UCSD-AML1 (cell line): Measurements from ENCODE around the gene UBE2D2.
A peak's percentile ranks its signal among the peaks of the same experiment; 100 is the strongest.

Source experiments
- DNase-seq: peaks from one replicate; lab custom pipeline; 2025; ENCODE audit not compliant: unreplicated experiment; lab: John Stamatoyannopoulos, UW

Gene UBE2D2

DNA sequence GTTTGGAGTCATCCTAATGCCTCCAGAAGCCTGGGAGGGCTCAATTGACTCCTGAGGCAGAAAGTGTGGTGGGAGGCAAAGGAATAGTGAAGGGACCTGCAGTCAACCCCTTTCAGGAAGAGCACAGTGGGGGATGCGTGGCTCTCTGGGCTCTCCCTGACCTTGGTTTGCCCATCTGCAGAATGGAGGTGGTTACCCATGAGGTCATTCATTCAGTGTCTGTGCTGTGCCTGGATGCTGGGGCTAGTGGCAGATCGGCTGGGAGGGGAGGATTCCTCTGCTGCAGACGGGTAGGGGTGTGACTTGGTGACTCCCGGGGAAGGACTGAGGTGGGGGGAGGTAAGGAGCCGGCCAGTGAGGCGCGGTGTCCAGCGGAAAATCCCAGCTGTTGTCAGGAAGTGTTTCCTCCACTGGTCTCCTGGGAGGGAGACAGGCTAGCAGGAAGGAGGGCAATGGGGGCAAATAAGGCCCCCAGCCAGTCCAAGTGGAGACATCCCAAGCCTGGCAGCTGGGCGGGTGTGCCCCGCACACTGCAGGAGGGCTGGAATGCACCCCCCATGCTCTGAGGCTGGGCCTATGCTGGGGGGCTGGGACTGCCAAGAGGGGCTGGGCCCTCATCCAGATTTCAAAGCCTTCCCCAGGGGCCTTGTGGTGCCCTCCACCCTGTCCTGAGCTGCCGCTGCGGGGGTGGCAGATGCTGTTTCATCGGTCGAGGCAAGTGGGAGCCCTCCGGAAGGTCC is 98.0 kb downstream of the UBE2D2 start:
- no peak for DNase-seq

DNA sequence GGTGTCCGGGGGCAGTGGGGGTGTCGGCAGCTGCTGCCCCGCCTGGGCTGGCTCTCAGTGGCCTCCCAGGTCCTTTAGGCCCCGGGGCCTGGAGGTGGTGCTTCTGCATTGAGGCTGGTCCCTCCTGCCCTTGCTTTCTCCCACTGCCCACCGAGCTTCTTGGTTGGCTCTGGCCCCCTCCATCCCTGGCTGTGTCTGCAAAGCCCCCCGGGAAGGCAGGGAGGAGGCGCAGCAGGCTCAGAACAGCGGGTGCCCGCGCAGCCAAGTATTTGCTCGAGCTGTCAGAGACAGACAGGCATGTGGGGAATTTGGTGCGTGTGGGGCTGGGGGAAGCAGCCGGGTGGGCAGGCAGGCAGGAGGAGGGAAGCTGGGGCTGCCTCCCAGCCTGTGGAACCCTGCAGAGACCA is 98.6 kb downstream of the UBE2D2 start:
- no peak for DNase-seq

DNA sequence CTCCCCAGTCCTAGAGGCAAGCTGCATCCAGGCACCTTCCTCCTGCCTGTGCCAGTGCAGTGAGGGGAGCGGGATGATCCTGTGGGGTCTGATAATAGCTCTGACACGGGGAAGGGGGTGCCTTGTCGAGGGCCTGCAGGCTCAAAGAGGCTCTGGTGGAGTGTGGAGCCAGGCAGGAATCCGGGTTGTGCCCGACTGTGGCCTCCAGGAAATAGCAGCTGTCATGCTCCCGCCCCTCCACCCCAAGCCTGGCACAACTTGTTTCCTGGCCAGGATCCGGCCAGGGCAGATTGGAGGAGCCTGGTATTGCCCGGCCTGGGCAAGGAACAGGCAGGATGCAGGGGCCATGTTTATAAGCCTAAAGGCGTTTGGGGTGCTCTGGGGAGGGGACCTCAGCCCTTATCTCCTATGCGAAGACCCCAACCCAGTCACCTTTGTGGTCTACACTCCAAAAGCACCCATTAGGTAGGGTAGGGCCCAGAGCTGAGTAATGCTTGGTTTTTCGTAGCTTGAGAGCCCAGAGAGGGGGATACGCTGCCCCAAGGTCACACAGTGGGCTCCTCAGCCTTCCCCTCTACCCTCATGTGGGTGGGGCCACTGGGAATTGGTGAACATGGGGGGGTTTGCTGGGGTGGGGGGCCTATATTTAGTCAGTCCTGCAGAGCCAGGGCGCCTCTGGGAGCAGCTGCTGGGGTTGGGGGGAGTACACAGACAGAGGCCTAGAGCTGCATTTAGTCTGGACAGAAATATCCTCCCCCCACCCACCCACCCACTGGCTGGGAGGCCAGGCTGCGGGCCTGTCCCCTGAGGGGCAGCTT is 99.2 kb downstream of the UBE2D2 start:
- peak; percentile 65 for DNase-seq

DNA sequence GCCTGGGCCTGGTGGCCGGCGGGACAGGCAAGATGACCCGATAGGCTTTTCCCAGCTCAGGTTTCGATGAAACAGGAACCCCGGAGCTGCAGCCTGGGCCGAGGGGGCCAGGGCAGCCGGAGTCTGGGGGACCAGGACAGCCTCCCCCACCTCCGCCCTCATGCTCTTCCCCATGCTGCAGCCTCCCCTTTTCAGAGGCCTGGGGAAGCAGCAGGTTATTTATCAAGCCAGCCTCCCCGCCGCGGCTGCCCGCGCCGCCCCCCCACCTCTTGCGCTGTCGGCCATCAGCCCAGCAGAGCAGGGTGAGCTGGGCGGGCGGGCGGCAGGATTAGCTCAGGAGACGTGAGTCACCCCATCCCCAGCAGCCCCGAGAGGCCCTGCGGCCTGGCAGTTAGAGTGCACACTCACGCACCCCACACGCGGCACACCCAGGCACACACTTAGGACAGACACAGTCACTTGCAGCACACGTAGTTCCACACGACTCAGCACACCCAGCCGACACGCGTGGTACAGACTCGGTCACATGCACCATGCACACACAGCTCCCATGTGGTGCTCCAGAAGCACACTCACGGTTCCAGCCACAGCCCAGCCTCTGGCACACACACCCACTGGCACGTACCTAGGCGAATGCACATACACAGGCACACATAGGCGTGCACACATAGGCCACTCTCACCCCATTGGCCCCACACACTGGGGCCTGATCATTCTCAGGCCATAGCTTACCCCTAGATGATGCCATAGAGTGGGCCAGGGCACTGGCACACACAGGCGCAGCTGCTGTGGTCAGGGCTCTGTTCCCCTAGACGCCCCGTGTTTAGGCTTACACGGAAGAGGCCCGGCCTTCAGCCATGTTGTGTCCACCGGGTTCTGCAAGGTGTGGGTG is 100.0 kb downstream of the UBE2D2 start:
- peak; percentile 30 for DNase-seq

DNA sequence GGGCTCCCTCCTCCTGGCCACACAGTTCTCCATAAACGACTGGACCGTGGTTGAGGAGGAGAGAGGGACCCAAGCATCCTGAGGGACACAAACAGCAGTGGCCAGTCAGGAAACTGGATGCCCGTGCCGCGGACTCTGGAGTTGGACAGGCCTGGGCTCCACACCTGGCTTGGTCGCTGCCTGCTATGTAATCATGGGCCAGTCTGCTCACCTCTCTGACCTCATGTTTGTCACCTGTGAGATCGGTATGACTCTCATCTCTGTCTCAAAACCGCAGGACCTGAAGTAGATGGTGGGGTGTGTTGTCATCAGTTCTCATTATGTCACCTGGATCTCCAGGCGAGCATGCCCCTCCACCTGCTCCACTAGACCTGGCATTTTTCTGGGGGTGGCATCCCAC is 101.5 kb downstream of the UBE2D2 start:
- no peak for DNase-seq

DNA sequence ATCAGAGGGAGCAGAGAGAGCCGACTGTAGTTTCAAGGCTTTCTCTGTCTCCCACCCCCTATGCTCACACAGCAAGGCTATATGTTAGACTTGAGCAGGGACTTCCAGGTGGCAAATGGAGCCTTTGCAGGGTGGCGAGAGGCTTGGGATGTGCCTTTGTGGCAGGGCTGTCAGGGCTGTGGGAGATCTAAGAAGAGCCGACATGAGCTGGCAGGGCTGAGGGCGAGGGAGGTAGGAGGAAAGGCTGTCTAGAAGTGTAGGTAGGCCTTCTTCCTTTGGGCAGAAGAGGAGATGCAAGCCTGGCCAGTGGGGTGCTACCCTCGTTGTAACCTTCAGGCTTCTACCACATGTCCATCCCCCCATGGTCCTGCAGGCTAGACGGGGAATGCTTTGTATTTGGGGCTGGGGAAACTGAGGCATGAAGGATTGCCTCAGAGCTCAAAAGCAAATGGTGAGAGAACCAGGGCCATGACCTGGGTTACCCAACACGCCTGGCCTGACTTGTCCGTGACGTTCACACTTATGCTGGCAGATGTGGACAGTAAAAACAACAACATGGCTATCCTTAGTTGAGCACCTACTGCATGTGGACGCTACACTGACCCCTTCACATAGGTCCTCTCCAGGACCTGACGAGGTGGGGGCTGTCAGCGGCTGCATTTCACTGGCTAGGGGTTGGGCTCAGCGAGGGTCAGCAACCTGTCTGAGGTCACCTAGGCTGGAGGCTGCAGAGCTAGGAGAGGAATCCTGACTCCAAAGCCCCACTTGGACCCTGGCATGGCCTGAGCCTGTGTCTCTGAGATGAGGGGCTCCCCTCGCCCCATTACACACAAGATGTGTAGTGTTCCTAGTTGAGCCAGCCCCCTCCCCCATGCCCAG is 102.3 kb downstream of the UBE2D2 start:
- DNase-seq: no peak

DNA sequence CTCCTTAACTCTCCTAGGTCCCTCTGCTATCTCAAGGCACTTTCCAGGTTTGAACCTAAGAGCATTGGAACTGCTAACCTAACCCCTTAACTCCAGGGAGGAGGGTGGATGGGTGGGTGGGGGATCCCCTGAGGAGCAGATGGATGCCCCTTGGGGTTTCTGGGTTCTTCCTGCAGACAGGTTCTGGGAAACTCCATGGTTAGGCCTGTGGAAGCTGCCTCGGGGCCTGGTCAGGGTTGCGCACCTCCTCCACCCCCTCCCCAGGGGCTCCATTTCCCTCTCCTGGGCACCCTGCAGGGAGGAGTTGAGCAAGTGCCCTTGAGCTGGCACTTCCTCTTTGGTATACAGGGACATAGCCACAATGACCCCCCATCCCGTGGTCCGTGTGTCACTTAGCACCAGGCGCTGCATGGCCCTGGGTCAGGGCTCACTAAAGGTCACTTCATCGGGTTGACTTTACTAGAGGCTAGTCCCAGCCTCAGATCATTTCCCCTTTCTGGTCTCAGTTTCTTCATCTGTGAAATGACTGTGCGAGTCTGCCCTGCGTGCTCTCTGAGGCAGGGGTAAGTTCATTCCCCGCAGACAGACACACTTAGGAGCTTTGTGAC is 103.1 kb downstream of the UBE2D2 start:
- DNase-seq: peak; percentile 65

DNA sequence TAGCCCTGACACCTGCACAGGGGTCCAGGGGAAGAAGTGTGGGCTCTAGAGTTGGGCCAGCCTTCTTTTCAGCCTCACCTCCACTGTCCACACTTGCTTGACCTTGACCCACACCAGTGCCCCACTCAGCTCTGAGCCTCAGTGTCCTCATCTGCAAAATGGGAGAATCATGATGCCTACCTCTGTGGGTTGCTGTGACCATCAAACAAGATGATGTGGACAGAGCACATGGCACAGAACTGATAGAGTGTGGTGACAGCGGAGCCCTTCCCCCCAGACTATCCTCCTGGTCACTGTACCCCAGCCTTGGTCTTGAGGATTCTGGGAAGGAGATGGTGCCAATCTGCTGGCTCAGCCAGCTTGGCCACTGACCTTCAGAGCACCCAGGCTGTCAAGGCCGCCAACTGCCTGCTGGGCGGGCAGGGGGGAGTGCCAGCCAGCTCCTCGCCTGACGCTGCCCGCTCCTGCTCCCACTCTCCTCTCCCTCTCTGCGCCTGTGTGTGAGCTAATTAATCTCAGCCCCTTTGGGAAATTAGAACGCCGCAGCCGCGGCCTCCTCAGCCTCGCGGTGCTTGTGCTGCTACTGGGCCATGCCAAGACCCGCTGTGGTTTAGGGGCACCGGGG is 103.7 kb downstream of the UBE2D2 start:
- DNase-seq: no peak

DNA sequence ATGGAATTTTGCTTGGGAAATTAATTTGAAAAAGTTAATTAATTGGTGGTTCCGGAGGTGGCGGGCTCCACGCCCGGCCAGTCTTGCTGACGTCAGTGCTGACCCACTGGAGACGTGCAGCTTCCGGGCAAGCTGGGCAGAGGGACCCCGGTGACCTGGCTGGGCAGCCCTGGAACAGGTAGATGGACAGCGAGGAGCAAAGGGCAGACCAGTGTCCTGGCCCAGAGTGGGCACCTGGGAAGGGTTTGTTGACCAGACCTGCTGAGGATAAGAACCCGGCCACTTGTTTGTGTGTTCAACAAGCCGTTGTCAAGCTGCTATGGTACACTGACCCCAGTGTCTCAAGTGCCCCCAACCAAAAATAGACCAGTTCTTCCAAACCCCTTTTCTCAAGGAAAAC is 104.5 kb downstream of the UBE2D2 start:
- DNase-seq: no peak

DNA sequence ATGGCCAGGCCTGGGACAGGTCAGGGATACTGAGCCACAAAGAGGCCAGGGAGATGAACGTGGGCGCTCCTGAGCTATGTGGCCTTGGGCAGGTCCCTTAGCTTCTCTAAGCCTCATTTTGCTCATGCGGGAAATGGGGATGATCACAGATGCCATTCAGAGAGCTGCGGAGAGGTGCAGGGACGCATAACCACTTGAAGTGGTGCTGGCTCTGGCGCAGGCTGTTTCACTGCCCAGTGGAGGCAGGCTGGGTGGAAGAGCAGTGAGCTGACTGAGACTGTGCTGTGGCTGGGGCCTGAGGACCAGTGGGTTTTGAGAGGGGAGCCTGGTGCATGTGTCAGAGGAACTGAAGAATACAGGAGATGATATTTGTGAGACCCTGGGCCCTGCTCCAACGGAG is 105.4 kb downstream of the UBE2D2 start:
- DNase-seq: no peak

DNA sequence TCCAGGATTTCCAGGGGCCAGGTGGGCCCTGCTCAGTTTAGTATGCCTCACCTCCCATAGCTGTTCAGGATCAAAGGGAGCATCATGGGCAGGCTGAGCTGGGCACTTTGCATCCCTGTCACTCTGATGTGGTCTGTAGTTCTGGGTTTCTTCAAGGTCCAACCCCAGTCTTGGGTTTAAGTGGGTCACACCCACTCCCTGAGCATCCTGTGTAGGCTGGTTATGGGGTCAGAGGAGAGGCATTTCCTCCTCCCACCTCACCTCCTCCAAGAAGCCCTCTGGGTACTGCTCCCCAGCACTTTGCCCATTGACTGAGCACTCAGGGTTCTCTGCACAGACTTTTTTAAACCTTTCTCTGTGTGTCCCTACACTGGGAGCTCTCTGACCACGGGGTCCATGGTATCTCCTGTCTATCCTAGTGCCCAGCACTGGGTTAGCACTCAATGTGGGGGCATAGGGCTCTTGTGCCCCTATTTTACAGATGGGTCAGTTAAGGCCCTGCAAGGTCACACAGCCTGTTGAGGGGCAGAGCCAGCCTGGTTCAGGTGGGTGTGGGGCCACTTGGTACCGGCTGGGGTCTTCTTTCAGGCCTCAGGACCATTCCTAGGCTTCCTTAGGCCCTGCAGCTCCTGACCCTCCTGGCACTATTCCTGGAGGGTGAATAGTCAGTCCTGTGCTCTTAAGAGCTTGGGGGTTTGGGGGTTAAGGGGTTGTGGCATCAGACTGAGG is 106.0 kb downstream of the UBE2D2 start:
- DNase-seq: no peak

DNA sequence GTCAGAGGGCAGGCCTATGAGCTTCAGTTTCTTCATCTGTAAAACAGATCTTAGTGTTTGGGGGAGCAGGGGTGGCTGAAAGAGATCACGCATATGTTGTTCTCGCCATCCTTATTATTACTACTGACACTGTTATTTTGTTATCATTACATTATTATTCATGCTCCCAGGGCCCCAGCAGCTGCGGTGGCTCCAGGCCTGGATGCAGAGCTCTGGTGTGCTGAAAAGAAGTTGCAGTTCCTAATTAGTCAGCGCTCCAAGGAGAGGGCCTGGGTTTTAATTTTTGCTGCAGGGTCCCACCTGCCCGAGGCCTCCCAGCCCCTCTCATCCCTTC is 106.6 kb downstream of the UBE2D2 start:
- no peak for DNase-seq

DNA sequence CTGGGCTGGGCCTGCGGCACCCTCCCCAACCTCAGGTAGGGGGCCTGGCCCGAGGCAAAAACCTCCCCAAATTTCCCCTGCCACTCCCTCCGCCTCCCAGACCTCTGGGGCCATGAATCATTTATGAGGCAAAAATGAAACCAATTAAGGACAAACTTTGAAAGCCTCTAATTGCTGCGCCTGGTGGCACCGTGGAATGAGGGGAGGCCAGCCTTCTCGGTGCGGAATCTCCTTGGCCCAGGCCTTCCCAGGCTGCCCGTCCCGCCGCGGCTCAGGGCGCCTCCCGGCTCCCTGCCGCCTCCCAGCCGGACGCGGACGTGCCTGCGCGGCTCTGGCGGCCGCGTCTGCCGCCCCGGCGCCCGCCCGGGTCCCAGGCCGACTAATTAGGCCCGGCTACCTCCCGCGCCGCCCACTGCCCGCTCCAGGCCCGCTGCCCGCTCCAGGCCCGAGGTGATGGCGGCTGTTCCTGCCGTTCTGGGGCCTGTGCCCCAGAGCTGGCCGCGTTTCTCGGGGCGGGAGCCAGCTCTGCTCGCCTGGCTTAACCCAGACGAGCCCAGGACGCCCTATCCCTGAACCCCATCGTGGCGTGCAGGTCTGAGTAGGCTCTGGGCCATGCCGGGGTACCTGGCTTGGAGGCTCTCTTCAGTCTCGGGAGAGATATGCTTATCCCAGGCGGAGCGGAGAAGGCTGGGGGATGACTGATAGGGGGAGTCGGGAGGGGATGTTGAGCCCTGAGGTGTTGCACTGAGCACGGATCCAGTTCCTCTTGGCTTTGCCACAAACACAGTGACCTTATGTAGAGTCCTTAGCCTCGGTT is 107.1 kb downstream of the UBE2D2 start:
- peak; percentile 50 for DNase-seq

DNA sequence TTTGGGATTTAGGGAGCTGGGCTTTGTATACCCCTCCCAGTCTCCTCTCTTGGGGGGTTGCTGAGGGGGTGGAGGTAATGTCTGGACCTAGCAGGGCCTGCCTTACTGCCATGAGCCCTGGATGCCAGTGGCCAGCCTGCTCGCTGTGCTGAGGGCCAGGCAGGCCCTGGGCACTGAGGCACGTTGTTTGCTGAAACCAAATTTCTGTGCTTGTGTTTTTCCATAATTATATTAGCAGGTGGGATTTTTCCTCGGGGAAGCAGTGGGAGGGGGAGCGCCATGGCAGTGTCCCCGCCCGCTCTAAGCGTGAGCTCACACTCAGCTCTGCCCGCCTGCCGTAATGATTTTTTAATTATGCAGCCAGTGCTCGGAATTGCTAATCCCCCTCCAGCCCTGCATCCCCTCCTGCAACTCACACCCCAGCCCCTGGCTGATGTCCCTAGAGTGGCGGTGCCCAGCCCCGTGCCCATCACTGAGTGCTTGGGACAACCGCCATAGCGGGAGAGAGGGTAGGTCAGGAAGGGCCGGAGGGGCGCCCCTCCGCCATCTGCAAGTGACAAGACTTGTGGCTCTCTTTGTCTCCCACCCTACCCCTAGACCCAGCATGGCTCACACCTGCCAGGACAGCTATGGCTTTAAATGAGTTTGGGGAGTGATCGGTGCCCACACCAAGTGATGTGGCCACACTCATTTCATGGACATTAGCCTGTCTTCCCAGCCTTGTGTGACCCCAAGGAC is 108.0 kb downstream of the UBE2D2 start:
- DNase-seq: no peak

DNA sequence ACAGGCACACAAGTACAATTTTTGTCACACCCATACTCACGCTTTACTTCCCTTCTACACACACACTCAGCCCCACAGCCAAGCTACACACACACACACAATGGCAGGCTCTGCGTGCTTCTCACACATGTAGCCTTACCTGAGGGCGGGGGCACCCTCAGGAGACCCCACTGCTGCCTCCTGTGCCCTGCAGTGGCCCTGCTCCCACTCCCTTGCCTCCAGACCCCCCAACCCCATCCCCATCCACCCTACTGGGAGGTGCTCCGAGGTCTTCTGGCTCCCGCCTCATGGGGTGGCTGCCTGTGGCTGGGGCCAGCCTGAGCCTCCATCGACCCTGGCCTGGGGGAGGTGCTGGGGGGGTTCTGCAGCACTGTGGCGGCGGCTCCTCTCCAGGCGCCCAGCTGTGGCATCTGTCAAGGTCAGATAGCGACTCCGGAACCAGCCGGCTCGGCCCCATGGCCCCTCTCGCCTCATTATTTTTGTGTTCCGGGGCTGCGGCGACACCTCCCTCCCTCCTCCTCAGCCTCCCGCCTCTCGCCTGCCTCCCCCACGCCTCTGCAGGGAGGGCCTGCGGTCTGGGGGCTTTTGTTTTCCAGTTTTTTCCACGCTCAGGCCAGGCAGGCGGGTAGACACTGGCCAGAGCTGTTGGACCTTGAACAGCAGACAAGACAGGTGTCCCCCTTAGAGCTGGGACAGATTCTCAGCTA is 108.7 kb downstream of the UBE2D2 start:
- peak; percentile 93 for DNase-seq

DNA sequence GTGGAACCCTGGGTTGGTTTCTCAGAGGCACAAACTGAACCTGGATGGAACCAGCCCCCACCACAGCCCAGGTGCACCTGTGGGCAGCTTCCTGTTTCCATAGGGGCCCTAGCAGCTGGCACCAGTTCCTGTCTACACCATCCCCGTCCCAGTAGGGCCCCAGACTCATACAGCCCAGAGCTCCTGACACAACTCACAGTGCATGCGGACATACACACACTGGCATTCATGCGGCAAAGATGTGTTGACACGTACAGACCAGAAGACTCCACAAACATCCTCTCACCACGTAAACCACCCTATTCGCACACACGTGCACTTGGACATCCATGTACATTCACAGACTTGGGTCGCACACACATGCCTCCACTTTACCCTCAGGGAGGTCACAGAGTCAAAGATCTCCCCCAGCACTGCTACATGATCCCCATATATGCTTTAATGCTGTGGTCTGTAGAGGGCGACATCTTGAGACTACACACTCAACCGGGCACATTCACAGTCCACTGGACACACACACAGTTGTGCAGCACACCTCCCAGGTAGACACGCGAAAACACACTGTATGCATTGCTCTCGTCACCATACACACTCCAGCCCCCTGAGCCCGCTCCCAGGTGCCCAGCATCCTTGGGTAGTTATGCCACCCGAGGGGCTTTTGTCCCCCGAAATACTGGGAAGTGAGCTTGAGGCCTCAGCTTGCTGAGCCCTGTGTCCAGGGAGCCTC is 109.4 kb downstream of the UBE2D2 start:
- DNase-seq: peak; percentile 93
